ENCODE results near the gene SPSB3.

Gene SPSB3

GRCh38 chr16:1822801-1823200, 40.4 kb upstream of the SPSB3 start:
- Histone ChIP-seq H3K4me3 (ENCODE audit: low read depth in 1 of 5, low read length in 5 of 5) (no peak overlapping the region), H3K36me3 (ENCODE audit: control insufficient read depth in 5 of 5, insufficient read depth in 5 of 5, low read length in 5 of 5) (peaks cover 0 to 47% (median 46%) of the 10 kb centered on the region in 5 donors), H3K9ac (ENCODE audit: low read length in 5 of 5) (peak overlapping the region in 1 of 5 donors; percentile 23), H3K4me1 (ENCODE audit: control insufficient read depth in 5 of 5, insufficient read depth in 5 of 5, low read length in 5 of 5) (peaks cover 0 to 30% (median 21%) of the 10 kb centered on the region in 5 donors), H3K27me3 (ENCODE audit: control insufficient read depth in 5 of 5, insufficient read depth in 4 of 5, low read length in 5 of 5) (no peaks in the 10 kb centered on the region), H3K27ac (ENCODE audit: low read depth, low read length) (no peak overlapping the region), H3K9me3 (ENCODE audit: control insufficient read depth in 5 of 5, low read length in 5 of 5) (no peaks in the 10 kb centered on the region)

- H3K4me3 ChIP-seq (ENCODE audit: low read depth in 1 of 5, low read length in 5 of 5), result no peak overlapping the region
- H3K36me3 ChIP-seq (ENCODE audit: control insufficient read depth in 5 of 5, insufficient read depth in 5 of 5, low read length in 5 of 5), result peaks cover 0 to 55% (median 52%) of the 10 kb centered on the region in 5 donors
- H3K9me3 ChIP-seq (ENCODE audit: control insufficient read depth in 5 of 5, low read length in 5 of 5), result no peaks in the 10 kb centered on the region
- peaks cover 0 to 23% (median 16%) of the 10 kb centered on the region in 5 donors for H3K4me1 ChIP-seq (ENCODE audit: control insufficient read depth in 5 of 5, insufficient read depth in 5 of 5, low read length in 5 of 5)
- no peak overlapping the region for H3K9ac ChIP-seq (ENCODE audit: low read length in 5 of 5)
- no peaks in the 10 kb centered on the region for H3K27me3 ChIP-seq (ENCODE audit: control insufficient read depth in 5 of 5, insufficient read depth in 4 of 5, low read length in 5 of 5)
- no peak overlapping the region for H3K27ac ChIP-seq (ENCODE audit: low read depth, low read length)
Measured at GRCh38 chr16:1821861-1822611, 39.7 kb upstream of the SPSB3 start.

GRCh38 chr16:1820946-1821290, 38.5 kb upstream of the SPSB3 start:
- no peaks in the 10 kb centered on the region for H3K27me3 ChIP-seq (ENCODE audit: control insufficient read depth in 5 of 5, insufficient read depth in 4 of 5, low read length in 5 of 5)
- no peak overlapping the region for H3K27ac ChIP-seq (ENCODE audit: low read depth, low read length)
- H3K9ac ChIP-seq (ENCODE audit: low read length in 5 of 5), result no peak overlapping the region
- peaks cover 0 to 66% (median 62%) of the 10 kb centered on the region in 5 donors for H3K36me3 ChIP-seq (ENCODE audit: control insufficient read depth in 5 of 5, insufficient read depth in 5 of 5, low read length in 5 of 5)
- no peak overlapping the region for H3K4me3 ChIP-seq (ENCODE audit: low read depth in 1 of 5, low read length in 5 of 5)
- H3K4me1 ChIP-seq (ENCODE audit: control insufficient read depth in 5 of 5, insufficient read depth in 5 of 5, low read length in 5 of 5), result peaks cover 0 to 21% (median 14%) of the 10 kb centered on the region in 5 donors
- H3K9me3 ChIP-seq (ENCODE audit: control insufficient read depth in 5 of 5, low read length in 5 of 5), result no peaks in the 10 kb centered on the region

- Histone ChIP-seq H3K9me3 (ENCODE audit: control insufficient read depth in 5 of 5, low read length in 5 of 5) (no peaks in the 10 kb centered on the region), H3K4me3 (ENCODE audit: low read depth in 1 of 5, low read length in 5 of 5) (no peak overlapping the region), H3K27me3 (ENCODE audit: control insufficient read depth in 5 of 5, insufficient read depth in 4 of 5, low read length in 5 of 5) (no peaks in the 10 kb centered on the region), H3K9ac (ENCODE audit: low read length in 5 of 5) (no peak overlapping the region), H3K36me3 (ENCODE audit: control insufficient read depth in 5 of 5, insufficient read depth in 5 of 5, low read length in 5 of 5) (peaks cover 0 to 70% (median 66%) of the 10 kb centered on the region in 5 donors), H3K27ac (ENCODE audit: low read depth, low read length) (no peak overlapping the region), H3K4me1 (ENCODE audit: control insufficient read depth in 5 of 5, insufficient read depth in 5 of 5, low read length in 5 of 5) (peaks cover 0 to 15% (median 8%) of the 10 kb centered on the region in 5 donors)
Measured at GRCh38 chr16:1820096-1820945, 38.0 kb upstream of the SPSB3 start.

GRCh38 chr16:1819611-1820010, 37.2 kb upstream of the SPSB3 start:
- Histone ChIP-seq H3K4me3 (ENCODE audit: low read depth in 1 of 5, low read length in 5 of 5) (no peak overlapping the region), H3K9ac (ENCODE audit: low read length in 5 of 5) (no peak overlapping the region)

GRCh38 chr16:1818873-1819525, 36.6 kb upstream of the SPSB3 start:
- peaks cover 0 to 4% (median 0%) of the 10 kb centered on the region in 5 donors for H3K4me1 ChIP-seq (ENCODE audit: control insufficient read depth in 5 of 5, insufficient read depth in 5 of 5, low read length in 5 of 5)
- no peak overlapping the region for H3K27ac ChIP-seq (ENCODE audit: low read depth, low read length)
- H3K9ac ChIP-seq (ENCODE audit: low read length in 5 of 5), result no peak overlapping the region
- no peak overlapping the region for H3K4me3 ChIP-seq (ENCODE audit: low read depth in 1 of 5, low read length in 5 of 5)
- H3K36me3 ChIP-seq (ENCODE audit: control insufficient read depth in 5 of 5, insufficient read depth in 5 of 5, low read length in 5 of 5), result peaks cover 0 to 76% (median 69%) of the 10 kb centered on the region in 5 donors
- no peaks in the 10 kb centered on the region for H3K9me3 ChIP-seq (ENCODE audit: control insufficient read depth in 5 of 5, low read length in 5 of 5)
- no peaks in the 10 kb centered on the region for H3K27me3 ChIP-seq (ENCODE audit: control insufficient read depth in 5 of 5, insufficient read depth in 4 of 5, low read length in 5 of 5)

More at GRCh38 chr16:1819611-1820010, 37.2 kb upstream of the SPSB3 start:
- no peaks in the 10 kb centered on the region for H3K9me3 ChIP-seq (ENCODE audit: control insufficient read depth in 5 of 5, low read length in 5 of 5)
- peaks cover 0 to 9% (median 4%) of the 10 kb centered on the region in 5 donors for H3K4me1 ChIP-seq (ENCODE audit: control insufficient read depth in 5 of 5, insufficient read depth in 5 of 5, low read length in 5 of 5)
- no peak overlapping the region for H3K27ac ChIP-seq (ENCODE audit: low read depth, low read length)
- peaks cover 0 to 75% (median 68%) of the 10 kb centered on the region in 5 donors for H3K36me3 ChIP-seq (ENCODE audit: control insufficient read depth in 5 of 5, insufficient read depth in 5 of 5, low read length in 5 of 5)
- H3K27me3 ChIP-seq (ENCODE audit: control insufficient read depth in 5 of 5, insufficient read depth in 4 of 5, low read length in 5 of 5), result no peaks in the 10 kb centered on the region

GRCh38 chr16:1818204-1818872, 36.0 kb upstream of the SPSB3 start:
- H3K9ac ChIP-seq (ENCODE audit: low read length in 5 of 5), result no peak overlapping the region
- peaks cover 0 to 83% (median 75%) of the 10 kb centered on the region in 5 donors for H3K36me3 ChIP-seq (ENCODE audit: control insufficient read depth in 5 of 5, insufficient read depth in 5 of 5, low read length in 5 of 5)
- no peaks in the 10 kb centered on the region for H3K9me3 ChIP-seq (ENCODE audit: control insufficient read depth in 5 of 5, low read length in 5 of 5)
- H3K27ac ChIP-seq (ENCODE audit: low read depth, low read length), result no peak overlapping the region
- H3K4me3 ChIP-seq (ENCODE audit: low read depth in 1 of 5, low read length in 5 of 5), result no peak overlapping the region
- no peaks in the 10 kb centered on the region for H3K27me3 ChIP-seq (ENCODE audit: control insufficient read depth in 5 of 5, insufficient read depth in 4 of 5, low read length in 5 of 5)
- H3K4me1 ChIP-seq (ENCODE audit: control insufficient read depth in 5 of 5, insufficient read depth in 5 of 5, low read length in 5 of 5), result no peaks in the 10 kb centered on the region

- Histone ChIP-seq H3K4me3 (ENCODE audit: low read depth in 1 of 5, low read length in 5 of 5) (no peak overlapping the region), H3K27me3 (ENCODE audit: control insufficient read depth in 5 of 5, insufficient read depth in 4 of 5, low read length in 5 of 5) (no peaks in the 10 kb centered on the region), H3K9ac (ENCODE audit: low read length in 5 of 5) (no peak overlapping the region), H3K4me1 (ENCODE audit: control insufficient read depth in 5 of 5, insufficient read depth in 5 of 5, low read length in 5 of 5) (no peaks in the 10 kb centered on the region), H3K9me3 (ENCODE audit: control insufficient read depth in 5 of 5, low read length in 5 of 5) (no peaks in the 10 kb centered on the region), H3K27ac (ENCODE audit: low read depth, low read length) (no peak overlapping the region), H3K36me3 (ENCODE audit: control insufficient read depth in 5 of 5, insufficient read depth in 5 of 5, low read length in 5 of 5) (peaks cover 0 to 84% (median 76%) of the 10 kb centered on the region in 5 donors)
Measured at GRCh38 chr16:1817716-1818115, 35.3 kb upstream of the SPSB3 start.

GRCh38 chr16:1817276-1817589, 34.9 kb upstream of the SPSB3 start:
- H3K4me1 ChIP-seq (ENCODE audit: control insufficient read depth in 5 of 5, insufficient read depth in 5 of 5, low read length in 5 of 5), result no peaks in the 10 kb centered on the region
- H3K9ac ChIP-seq (ENCODE audit: low read length in 5 of 5), result no peak overlapping the region
- no peaks in the 10 kb centered on the region for H3K27me3 ChIP-seq (ENCODE audit: control insufficient read depth in 5 of 5, insufficient read depth in 4 of 5, low read length in 5 of 5)
- no peaks in the 10 kb centered on the region for H3K9me3 ChIP-seq (ENCODE audit: control insufficient read depth in 5 of 5, low read length in 5 of 5)
- H3K4me3 ChIP-seq (ENCODE audit: low read depth in 1 of 5, low read length in 5 of 5), result no peak overlapping the region
- peaks cover 0 to 80% (median 71%) of the 10 kb centered on the region in 5 donors for H3K36me3 ChIP-seq (ENCODE audit: control insufficient read depth in 5 of 5, insufficient read depth in 5 of 5, low read length in 5 of 5)
- no peak overlapping the region for H3K27ac ChIP-seq (ENCODE audit: low read depth, low read length)
